ENCODE results near the gene EPB41L1. TPM values are rescaled to one million over a fixed set of nuclear protein-coding genes. Genes with fewer than 3 reads are reported as not detected.

Gene EPB41L1
- total RNA-seq, 1 donor from 2014 or later = 8.3 TPM

- DNase-seq (ENCODE audit: low read depth) = no peak
Measured at GRCh38 chr20:36275441-36276189, 121.1 kb downstream of the EPB41L1 start.

GRCh38 chr20:36277546-36277945 is 123.0 kb downstream of the EPB41L1 start:
- no peak for DNase-seq (ENCODE audit: low read depth)

- DNase-seq (ENCODE audit: low read depth) = no peak
Measured at GRCh38 chr20:36279362-36279761, 124.8 kb downstream of the EPB41L1 start.

GRCh38 chr20:36279776-36280175 is 125.2 kb downstream of the EPB41L1 start:
- DNase-seq (ENCODE audit: low read depth) = no peak

- no peak for DNase-seq (ENCODE audit: low read depth)
Measured at GRCh38 chr20:36281785-36282380, 127.3 kb downstream of the EPB41L1 start.

Other genes starting within 250 kb of the EPB41L1 start
- gene SCAND1, start 200.2 kb upstream of the EPB41L1 start, total RNA-seq = 92.0 and 120 TPM in 2 replicates
- gene CNBD2, start 186.2 kb upstream of the EPB41L1 start, total RNA-seq = 2.8 and 3.4 TPM in 2 replicates
- gene AAR2, start 81.7 kb downstream of the EPB41L1 start, total RNA-seq = 34.1 and 36.2 TPM in 2 replicates
- 39.7 and 42.5 TPM in 2 replicates for gene DLGAP4, start 151.6 kb downstream of the EPB41L1 start, total RNA-seq

All from myocyte (in vitro differentiated cells).